Endodermal cell (in vitro differentiated cells): ENCODE data around the gene ZNF580. TPM values are rescaled to one million over a fixed set of nuclear protein-coding genes. Genes with fewer than 3 reads are reported as not detected.

Experiments used
- DNase-seq: peaks from one replicate; pipeline ENCODE4 v3.0.0-alpha.2; 2017
- H3K27ac ChIP-seq: 2 replicates; pipeline ENCODE4 v1.5.1; 2013; ENCODE audit warnings: mild to moderate bottlenecking, low read depth, low read length, moderate library complexity
- H3K27me3 ChIP-seq: 2 replicates; pipeline ENCODE4 v1.6.1; 2013; ENCODE audit warnings: mild to moderate bottlenecking, low read length, moderate library complexity; ENCODE audit not compliant: insufficient read depth, control insufficient read depth, poor library complexity, severe bottlenecking
- H3K36me3 ChIP-seq: 2 replicates; pipeline ENCODE4 v1.7.0; 2013; ENCODE audit warnings: mild to moderate bottlenecking, low read length, moderate library complexity; ENCODE audit not compliant: control insufficient read depth, insufficient read depth
- H3K4me1 ChIP-seq: one replicate; pipeline ENCODE4 v1.7.0; 2013; ENCODE audit warnings: low read length; ENCODE audit not compliant: control insufficient read depth, insufficient read depth
- H3K4me3 ChIP-seq: 2 replicates; pipeline ENCODE4 v1.5.1; 2013; ENCODE audit warnings: mild to moderate bottlenecking, low read length, moderate library complexity
- H3K9ac ChIP-seq: 2 replicates; pipeline ENCODE4 v1.6.1; 2013; ENCODE audit warnings: mild to moderate bottlenecking, low read length, moderate library complexity; ENCODE audit not compliant: poor library complexity, severe bottlenecking; ENCODE audit errors: extremely low read depth
- H3K9me3 ChIP-seq: 2 replicates; pipeline ENCODE4 v1.6.1; 2013; ENCODE audit warnings: mild to moderate bottlenecking, low read length, moderate library complexity; ENCODE audit not compliant: control insufficient read depth
- H3K27ac Mint-ChIP-seq: 2 replicates; pipeline ENCODE4 v1.8.0; 2020; ENCODE audit warnings: mixed read lengths
- H3K27me3 Mint-ChIP-seq: 2 replicates; pipeline ENCODE4 v1.8.0; 2021; ENCODE audit warnings: mild to moderate bottlenecking, mixed read lengths; ENCODE audit not compliant: insufficient read depth
- H3K36me3 Mint-ChIP-seq: 2 replicates; pipeline ENCODE4 v1.8.0; 2020; ENCODE audit warnings: low read depth, mixed read lengths
- H3K4me1 Mint-ChIP-seq: 2 replicates; pipeline ENCODE4 v1.8.0; 2020; ENCODE audit warnings: mixed read lengths
- H3K4me3 Mint-ChIP-seq: 2 replicates; pipeline ENCODE4 v1.8.0; 2020; ENCODE audit warnings: mild to moderate bottlenecking, moderate library complexity, mixed read lengths
- H3K9me3 Mint-ChIP-seq: 2 replicates; pipeline ENCODE4 v1.8.0; 2020; ENCODE audit warnings: mild to moderate bottlenecking, mixed read lengths
- CTCF ChIP-seq: fragments of 200-600 bp; sonication (generic); conservative IDR thresholded peaks from 2 replicates; pipeline ENCODE4 v1.5.0; 2021; ENCODE audit warnings: antibody characterized with exemption, mild to moderate bottlenecking
- WGBS, 2 experiments: methylation state at CpG; one replicate each; pipeline versions ENCODE4 v1.1.5 to v1.1.7; 2013; ENCODE audit warnings: missing lambda C conversion rate in 2 of 2, mixed read lengths in 1 of 2; ENCODE audit not compliant: insufficient coverage in 1 of 2, insufficient read length in 1 of 2; 5-methylcytosine and 5-hydroxymethylcytosine counted together
- total RNA-seq, 2 donors: library from RNA; stranded (reverse); fragmentation: NEBNext Ultra II Directional in 1 of 2; extraction: Animal tissue kit (Norgen Biotek cat#: 25700) in 1 of 2; gene quantifications; 2 replicates in 1 of 2; 3 replicates in 1 of 2; pipeline ENCODE4 v1.2.1, GENCODE V29; 2021

Gene ZNF580
- total RNA-seq, 2 donors from 2014 or later = 27.3 to 38.6 TPM

- no peak for DNase-seq
- Mint-ChIP-seq H3K9me3 (no peaks in the 10 kb centered on the region), H3K36me3 (peaks cover 44% of the 10 kb centered on the region), H3K27me3 (no peaks in the 10 kb centered on the region), H3K27ac (no peak overlapping the region), H3K4me1 (peaks cover 7% of the 10 kb centered on the region), H3K4me3 (no peak overlapping the region)
- Histone ChIP-seq H3K4me1 (peaks cover 4% of the 10 kb centered on the region), H3K4me3 (no peak overlapping the region), H3K9me3 (no peaks in the 10 kb centered on the region), H3K36me3 (peaks cover 21% of the 10 kb centered on the region), H3K9ac (no peak overlapping the region), H3K27me3 (no peaks in the 10 kb centered on the region), H3K27ac (no peak overlapping the region)
- TF ChIP-seq CTCF = no peak
- 92 to 100% methylated on average over 2 to 15 of the region's 15 CpGs for WGBS, 2 experiments
These were observed 29.4 kb upstream of the ZNF580 start for GRCh38 chr19:55611300-55611982.

DNA sequence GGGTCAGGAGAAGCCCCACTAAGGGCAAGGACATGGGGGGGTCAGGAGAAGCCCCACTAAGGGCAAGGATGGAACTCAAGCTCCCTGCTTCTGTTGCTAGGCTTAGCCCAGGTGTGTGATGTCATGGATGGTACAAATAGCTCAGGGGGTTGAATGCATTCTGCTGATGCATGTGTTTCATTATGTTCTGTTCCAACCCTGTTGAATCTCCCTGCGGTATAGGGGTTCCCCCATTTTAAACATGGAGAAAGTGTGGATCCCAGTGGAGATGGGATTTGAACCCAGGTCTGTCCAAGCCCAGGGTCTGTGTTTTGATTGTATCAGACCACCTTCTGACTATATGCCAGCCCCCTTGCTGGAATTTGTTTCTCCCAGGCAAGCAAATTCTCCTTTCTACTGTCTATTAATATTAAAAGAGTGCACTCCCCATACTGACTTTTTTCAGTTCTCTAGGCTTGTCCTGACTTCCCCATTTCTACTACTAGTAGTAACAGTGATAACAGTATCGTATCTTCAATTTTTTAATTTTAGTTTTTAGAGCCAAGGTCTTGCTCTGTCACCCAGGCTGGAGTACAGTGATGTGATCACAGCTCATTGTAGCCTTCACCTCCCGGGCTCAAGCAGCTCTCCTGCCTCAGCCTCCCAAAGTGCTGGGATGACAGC is 28.7 kb upstream of the ZNF580 start:
- peaks cover 44% of the 10 kb centered on the region for H3K36me3 Mint-ChIP-seq
- no peaks in the 10 kb centered on the region for H3K9me3 Mint-ChIP-seq
- Histone ChIP-seq H3K4me3 (no peak overlapping the region), H3K27ac (no peak overlapping the region), H3K27me3 (no peaks in the 10 kb centered on the region), H3K9ac (no peak overlapping the region), H3K9me3 (no peaks in the 10 kb centered on the region), H3K4me1 (no peaks in the 10 kb centered on the region), H3K36me3 (peaks cover 19% of the 10 kb centered on the region)
- WGBS, 2 experiments = 94% methylated on average over 2 to 3 of the region's 3 CpGs
- H3K4me1 Mint-ChIP-seq = peaks cover 3% of the 10 kb centered on the region
- H3K27ac Mint-ChIP-seq = no peak overlapping the region
- no peaks in the 10 kb centered on the region for H3K27me3 Mint-ChIP-seq
- no peak for DNase-seq
- no peak overlapping the region for H3K4me3 Mint-ChIP-seq
- no peak for TF ChIP-seq CTCF

- WGBS, 2 experiments = 96 to 98% methylated on average over 23 to 26 of the region's 27 CpGs
- no peak overlapping the region for H3K4me3 Mint-ChIP-seq
These were observed 27.4 kb upstream of the ZNF580 start for GRCh38 chr19:55613396-55613795.

More at GRCh38 chr19:55613396-55613795, 27.4 kb upstream of the ZNF580 start:
- peaks cover 44% of the 10 kb centered on the region for H3K36me3 Mint-ChIP-seq
- no peaks in the 10 kb centered on the region for H3K4me1 Mint-ChIP-seq
- Histone ChIP-seq H3K4me3 (no peak overlapping the region), H3K4me1 (no peaks in the 10 kb centered on the region), H3K27ac (no peak overlapping the region), H3K36me3 (peaks cover 25% of the 10 kb centered on the region), H3K9me3 (no peaks in the 10 kb centered on the region), H3K9ac (no peak overlapping the region), H3K27me3 (no peaks in the 10 kb centered on the region)
- no peak overlapping the region for H3K27ac Mint-ChIP-seq
- no peak for DNase-seq
- H3K27me3 Mint-ChIP-seq = no peaks in the 10 kb centered on the region
- no peaks in the 10 kb centered on the region for H3K9me3 Mint-ChIP-seq
- no peak for TF ChIP-seq CTCF
